Measurements from ENCODE around the gene AMBN. TPM values are rescaled to one million over a fixed set of nuclear protein-coding genes. Genes with fewer than 3 reads are reported as not detected.

AMBN gene
- total and polyA plus RNA-seq, 9 of the 15 experiments (the other 6 are each of a cell fraction or from before 2014, with no cell fraction given) = 0.03 to 0.09 (median 0.07) TPM; not detected in 6

- Histone ChIP-seq H3K9ac (ENCODE audit: insufficient read depth in 1 of 2, low read depth in 2 of 2, low read length in 2 of 2) (no peak overlapping the region), H3K27me3 (ENCODE audit: control insufficient read depth in 2 of 2, insufficient read depth in 2 of 2, low read length in 2 of 2) (no peaks in the 10 kb centered on the region), H3K9me1 (ENCODE audit: control insufficient read depth, insufficient read depth, low read length) (no peaks in the 10 kb centered on the region), H2AFZ (ENCODE audit: low read depth, low read length) (no peak overlapping the region), H3K27ac (ENCODE audit: extremely low read depth, low read depth, low read length) (no peak overlapping the region), H3K4me2 (ENCODE audit: insufficient read depth, low read length) (no peak overlapping the region), H3K79me2 (ENCODE audit: control insufficient read depth, insufficient read depth, low read length) (no peaks in the 10 kb centered on the region), H3K4me3 (no peak overlapping the region), H3K9me3 (replicated peaks; ENCODE audit: control insufficient read depth, insufficient read depth, low read depth, low read length) (no peaks in the 10 kb centered on the region), H4K20me1 (replicated peaks; ENCODE audit: control insufficient read depth, insufficient read depth, low read length) (no peaks in the 10 kb centered on the region), H3K36me3 (ENCODE audit: control insufficient read depth, insufficient read depth, low read length) (no peaks in the 10 kb centered on the region), H3K4me1 (replicated peaks in 1 of 2; ENCODE audit: control insufficient read depth in 2 of 2, insufficient read depth in 2 of 2, low read length in 2 of 2) (no peaks in the 10 kb centered on the region)
- ChIA-PET CTCF (ENCODE audit: low intra/inter-chr PET ratio) (no interaction called here), POLR2A (no interaction called here)
- ATAC-seq = peak; percentile 78
- intact Hi-C loops (cut with micrococcal nuclease) = no loop called here
- BruUV-seq (replicated peaks) = no TSS peak
- peak; percentile 8 to 18 (median 10) for DNase-seq (ENCODE audit: extremely low read depth in 1 of 4, low spot score in 3 of 4)
- FAIRE-seq = peak; percentile 60
- in situ Hi-C loops (cut with MboI) = no loop called here
- TF ChIP-seq SP1 (CRISPR knock-in tag; IDR thresholded peaks at IDR 0.05) = no peak
- no peak for TF ChIP-seq ZNF311 (CRISPR knock-in tag; IDR thresholded peaks at IDR 0.05)
- no peak for TF ChIP-seq NR0B1 (IDR thresholded peaks at IDR 0.05; ENCODE audit: partially characterized antibody)
- peak; percentile 19 for TF ChIP-seq CTCFL (IDR thresholded peaks at IDR 0.05; ENCODE audit: borderline replicate concordance, insufficient read depth, low read depth, low read length, poor library complexity, severe bottlenecking)
- no peak for TF ChIP-seq CBX3 (IDR thresholded peaks at IDR 0.05; ENCODE audit: borderline replicate concordance in 1 of 2, low read length in 2 of 2)
- TF ChIP-seq EHMT2 (IDR thresholded peaks at IDR 0.05) = no peak
- TF ChIP-seq TBL1XR1 (IDR thresholded peaks at IDR 0.05; ENCODE audit: low read length in 2 of 2) = no peak
- TF ChIP-seq KLF10 (CRISPR knock-in tag; IDR thresholded peaks at IDR 0.05) = no peak
- TF ChIP-seq, protein P1, sequence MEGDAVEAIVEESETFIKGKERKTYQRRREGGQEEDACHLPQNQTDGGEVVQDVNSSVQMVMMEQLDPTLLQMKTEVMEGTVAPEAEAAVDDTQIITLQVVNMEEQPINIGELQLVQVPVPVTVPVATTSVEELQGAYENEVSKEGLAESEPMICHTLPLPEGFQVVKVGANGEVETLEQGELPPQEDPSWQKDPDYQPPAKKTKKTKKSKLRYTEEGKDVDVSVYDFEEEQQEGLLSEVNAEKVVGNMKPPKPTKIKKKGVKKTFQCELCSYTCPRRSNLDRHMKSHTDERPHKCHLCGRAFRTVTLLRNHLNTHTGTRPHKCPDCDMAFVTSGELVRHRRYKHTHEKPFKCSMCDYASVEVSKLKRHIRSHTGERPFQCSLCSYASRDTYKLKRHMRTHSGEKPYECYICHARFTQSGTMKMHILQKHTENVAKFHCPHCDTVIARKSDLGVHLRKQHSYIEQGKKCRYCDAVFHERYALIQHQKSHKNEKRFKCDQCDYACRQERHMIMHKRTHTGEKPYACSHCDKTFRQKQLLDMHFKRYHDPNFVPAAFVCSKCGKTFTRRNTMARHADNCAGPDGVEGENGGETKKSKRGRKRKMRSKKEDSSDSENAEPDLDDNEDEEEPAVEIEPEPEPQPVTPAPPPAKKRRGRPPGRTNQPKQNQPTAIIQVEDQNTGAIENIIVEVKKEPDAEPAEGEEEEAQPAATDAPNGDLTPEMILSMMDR (IDR thresholded peaks at IDR 0.05 in 2 of 3, conservative IDR thresholded peaks at IDR 0.05 in 1 of 3; ENCODE audit: insufficient read depth in 2 of 3, low read depth in 1 of 3, low read length in 3 of 3) = peak; percentile 14 to 49 (median 45); a peak in 4 of 6 replicates
- TF ChIP-seq CEBPZ (IDR thresholded peaks at IDR 0.05; ENCODE audit: borderline replicate concordance, low read depth, low read length) = no peak
- TF ChIP-seq SAFB2 (IDR thresholded peaks at IDR 0.05; ENCODE audit: borderline replicate concordance, low read depth, low read length, severe bottlenecking) = no peak
- TF ChIP-seq RAD21 (CRISPR knock-in tag; conservative IDR thresholded peaks at IDR 0.05 in 1 of 2, IDR thresholded peaks at IDR 0.05 in 1 of 2) = peak in 1 of 2 experiments; percentile 41; a peak in 2 of 4 replicates
- TF ChIP-seq C11orf30 (IDR thresholded peaks at IDR 0.05; ENCODE audit: low read depth) = no peak
Observed at GRCh38 chr4:70544279-70544868, 47.7 kb upstream of the AMBN start.

Data from K562 (cell line).